HG03060 (cell line): Measurements from ENCODE around the gene FOXK2.
"Not testable (repeated sequence)": the region's sequence is repeated elsewhere in the genome, so short reads cannot be mapped to it uniquely, and the experiment has no call there.

Experiments used
- ATAC-seq: cut with Tn5 transposase; IDR thresholded peaks from one replicate; pipeline ENCODE4 v1.9.1; 2021; ENCODE audit warnings: low read depth, moderate number of reproducible peaks; ENCODE audit not compliant: unreplicated experiment

Gene FOXK2

GRCh38 chr17:82494236-82495055 is 25.1 kb upstream of the FOXK2 start:
- ATAC-seq, result no peak

- no peak for ATAC-seq
Measured at GRCh38 chr17:82495844-82496528, 23.5 kb upstream of the FOXK2 start.

DNA sequence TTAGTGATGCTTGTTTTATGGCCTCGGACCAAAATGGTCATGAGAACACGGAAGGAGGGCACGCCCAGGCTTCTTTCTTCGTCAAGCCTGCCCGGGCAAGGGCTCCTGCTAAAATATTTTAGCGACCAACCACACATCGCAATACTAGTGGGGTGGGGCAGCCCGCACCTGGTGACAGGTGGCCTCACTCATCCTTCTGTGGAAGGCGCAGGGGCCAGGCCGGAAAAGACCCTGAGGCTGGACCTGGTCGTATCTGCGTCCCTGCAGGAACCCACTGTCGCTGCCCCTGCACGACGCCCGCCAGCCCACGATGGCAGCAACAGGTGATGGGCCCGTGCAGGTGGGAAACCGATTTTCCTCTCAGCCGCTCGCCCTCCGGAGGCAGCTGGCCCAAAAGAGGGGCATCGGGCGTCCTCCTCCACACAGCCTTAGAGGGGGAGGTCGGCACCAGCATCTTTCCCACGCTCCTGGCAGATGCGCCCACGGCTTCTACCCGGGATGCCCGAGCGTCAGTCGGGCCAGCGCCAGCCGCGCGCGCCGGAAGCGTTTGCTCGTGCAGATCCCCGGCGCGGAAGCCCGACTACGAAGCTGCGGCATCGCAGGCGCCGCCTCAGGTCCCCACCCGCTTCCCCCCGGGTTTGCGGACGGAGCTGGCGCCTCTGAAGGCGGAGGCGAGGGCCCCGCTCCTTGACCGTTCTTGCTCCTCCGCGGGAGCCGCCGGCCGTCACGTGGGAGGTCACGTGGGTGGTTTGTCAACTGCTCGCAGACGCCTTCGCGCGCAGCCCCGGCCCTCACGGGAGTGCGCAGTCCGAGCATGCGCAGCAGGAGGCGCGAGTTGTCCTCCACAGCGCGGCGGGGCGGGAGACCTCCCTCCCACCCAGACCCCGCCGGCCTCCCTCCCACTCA is 22.8 kb upstream of the FOXK2 start:
- ATAC-seq, result peak; percentile 55

DNA sequence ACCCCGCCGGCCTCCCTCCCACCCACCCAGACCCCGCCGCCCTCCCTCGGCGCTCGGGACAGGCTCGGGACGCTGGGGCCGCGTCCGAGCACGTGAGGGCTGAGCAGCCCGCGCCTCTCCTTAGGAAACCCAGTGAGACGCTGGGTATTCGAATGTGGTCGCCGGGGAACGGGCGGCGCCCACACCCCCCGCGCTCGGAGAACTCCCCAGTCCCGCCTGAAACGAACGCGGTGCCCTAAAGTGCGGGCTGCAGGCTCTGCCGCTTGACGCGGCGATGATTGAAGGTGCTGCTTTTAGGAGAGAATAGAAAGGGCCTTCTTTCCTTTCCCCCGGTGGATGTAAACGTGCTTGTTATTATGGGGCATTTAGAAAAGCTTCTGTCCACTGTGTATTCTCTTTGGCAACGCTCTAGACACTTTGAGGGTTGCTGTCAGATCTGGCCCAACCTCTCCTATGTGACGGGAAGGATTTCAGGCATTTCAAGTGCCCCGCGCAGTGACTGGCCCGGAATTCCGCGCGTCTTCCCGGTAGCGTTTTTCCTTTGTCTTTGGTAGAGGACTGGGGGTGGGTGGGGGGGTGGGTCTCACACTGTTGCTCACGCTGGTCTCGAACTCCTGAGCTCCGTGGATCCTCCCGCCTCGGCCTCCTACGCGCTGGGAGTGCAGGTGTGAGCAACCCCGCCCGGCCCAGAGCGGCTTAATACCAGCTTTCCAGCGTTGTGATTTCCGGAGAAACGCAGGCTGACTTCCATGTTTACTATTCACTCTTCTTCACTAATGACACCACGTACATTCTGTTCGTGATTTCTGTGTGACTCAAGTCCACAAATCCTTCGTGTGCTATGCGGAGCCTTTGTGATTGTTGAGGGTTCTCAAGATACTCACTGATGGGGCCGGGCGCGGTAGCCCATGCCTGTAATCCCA is 21.8 kb upstream of the FOXK2 start:
- ATAC-seq, result no peak

DNA sequence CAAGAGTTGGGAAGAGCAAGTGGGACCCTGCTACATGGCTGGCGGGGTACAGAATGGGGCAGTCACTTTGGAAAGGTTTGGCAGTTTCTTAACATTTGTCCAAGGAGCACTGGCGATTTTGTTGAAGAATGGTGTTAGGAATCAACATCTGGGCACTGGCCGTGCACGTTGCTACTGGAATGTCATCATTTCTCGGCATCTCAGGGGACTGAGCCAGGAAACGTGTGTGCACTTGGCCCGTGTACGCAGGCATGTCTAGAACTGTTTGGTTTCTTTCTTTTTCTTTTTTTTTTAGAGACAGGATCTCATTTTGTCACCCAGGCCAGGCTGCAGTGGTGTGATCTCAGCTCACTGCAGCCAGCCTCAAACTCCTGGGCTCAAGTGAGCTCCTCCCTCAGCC is 17.3 kb upstream of the FOXK2 start:
- ATAC-seq, result no peak

DNA sequence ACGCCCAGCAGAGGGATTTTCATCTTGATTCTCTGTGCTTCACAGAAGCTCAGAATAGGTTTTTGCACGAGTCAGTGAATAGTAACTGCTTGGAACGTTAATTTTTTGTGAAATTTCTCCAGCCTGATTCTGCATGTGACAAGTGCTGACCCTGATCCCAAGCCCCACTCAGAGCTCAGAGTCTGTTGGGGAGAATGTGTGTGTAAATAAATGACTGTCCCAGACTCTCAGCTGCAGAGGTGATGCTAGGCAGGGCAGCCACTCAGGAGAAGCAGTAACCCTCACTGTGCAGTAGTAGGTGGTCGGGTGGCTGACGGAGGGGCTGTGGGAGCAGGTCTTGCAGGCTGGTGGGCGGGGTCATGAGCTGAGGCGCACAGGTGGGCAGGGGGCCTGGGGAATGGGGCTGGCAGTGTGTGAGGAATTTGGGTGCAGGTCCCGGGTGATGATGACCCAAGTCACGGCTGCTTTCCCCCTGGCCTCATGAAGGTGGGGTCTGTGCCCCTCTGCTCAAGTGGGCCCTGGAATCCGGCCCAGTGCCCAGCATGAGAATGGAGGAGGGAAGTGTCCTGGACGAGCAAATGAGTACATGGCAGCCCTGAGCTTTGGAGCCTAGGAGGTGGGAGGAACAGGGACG is 16.3 kb upstream of the FOXK2 start:
- no peak for ATAC-seq

DNA sequence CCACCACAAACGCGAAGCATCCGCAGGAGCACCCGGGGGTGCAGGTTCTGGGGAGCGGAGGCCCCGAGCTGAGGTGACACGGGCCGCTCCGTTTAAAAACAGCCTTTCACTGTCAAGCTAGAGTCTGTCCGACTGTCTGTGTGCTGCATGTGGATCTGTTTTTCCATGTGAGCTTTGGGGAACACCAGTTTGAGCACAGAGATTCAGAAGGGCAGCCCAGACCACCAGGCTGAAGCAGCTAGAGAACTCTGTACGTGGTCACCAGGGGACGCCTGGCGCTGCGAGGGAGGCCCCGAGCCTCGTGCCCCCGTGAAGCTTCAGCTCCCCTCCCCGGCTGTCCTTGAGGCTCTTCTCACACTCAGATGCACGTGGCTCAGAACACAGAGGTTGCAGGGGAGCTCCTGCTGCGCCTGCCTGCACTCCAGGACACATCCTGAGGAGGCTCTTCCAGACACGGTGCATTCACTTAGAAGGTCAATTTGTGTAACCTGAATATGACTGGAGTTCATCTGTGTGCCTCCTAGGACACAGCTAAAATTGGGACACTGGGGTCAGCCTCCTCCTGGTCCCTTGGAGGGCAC is 15.7 kb upstream of the FOXK2 start:
- ATAC-seq, result no peak

DNA sequence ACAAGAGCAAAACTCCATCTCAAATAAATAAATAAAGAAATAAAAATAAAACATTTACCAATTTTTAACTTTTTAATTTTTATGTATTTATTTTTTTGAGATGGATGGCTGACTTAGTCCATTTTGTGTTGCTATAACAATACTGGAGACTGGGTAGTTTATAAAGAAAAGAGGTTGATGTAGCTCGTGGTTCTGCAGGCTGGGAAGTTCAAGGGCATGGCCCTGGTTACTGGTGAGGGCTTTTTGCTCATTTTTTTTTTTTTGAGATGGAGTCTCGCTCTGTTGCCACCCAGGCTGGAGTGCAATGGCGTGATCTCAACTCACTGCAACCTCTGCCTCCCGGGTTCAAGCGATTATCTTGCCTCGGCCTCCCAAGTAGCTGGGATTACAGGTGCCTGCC is 14.2 kb upstream of the FOXK2 start:
- no peak for ATAC-seq

DNA sequence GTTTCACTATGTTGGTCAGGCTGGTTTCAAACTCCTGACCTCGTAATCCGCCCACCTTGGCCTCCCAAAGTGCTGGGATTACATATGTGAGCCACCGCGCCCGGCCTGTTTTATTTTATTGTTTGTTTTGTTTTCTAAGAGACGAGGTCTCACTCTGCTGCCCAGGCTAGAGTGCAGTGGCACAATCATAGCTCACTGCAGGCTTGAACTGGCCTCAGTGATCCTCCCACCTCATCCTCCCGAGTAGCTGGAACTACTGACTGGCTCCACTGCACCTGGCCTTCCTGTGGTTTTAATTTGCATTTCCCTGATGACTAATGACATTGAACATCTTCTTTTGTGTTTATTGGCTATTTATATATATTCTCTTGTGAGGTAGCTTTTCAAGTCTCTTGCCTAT is 13.1 kb upstream of the FOXK2 start:
- ATAC-seq, result peak; percentile 88

- ATAC-seq, result no peak
Measured at GRCh38 chr17:82507631-82508175, 11.8 kb upstream of the FOXK2 start.

DNA sequence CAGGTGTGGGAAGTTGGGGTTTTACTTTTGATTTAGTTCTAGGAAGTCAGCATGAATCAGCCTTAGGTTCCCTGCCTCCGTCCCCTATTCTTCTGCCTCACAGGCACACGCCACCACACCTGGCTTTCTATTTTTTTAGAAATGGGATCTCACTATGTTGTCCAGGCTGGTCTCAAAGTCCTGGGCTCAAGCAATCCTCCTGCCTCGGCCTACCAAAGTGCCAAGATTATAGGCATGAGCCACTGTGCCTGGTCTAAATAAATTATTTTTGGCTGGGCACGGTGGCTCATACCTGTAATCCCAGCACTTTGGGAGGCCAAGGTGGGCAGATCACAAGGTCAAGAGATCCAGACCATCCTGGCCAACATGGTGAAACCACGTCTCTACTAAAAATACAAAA is 7.9 kb upstream of the FOXK2 start:
- not testable (repeated sequence) for ATAC-seq

DNA sequence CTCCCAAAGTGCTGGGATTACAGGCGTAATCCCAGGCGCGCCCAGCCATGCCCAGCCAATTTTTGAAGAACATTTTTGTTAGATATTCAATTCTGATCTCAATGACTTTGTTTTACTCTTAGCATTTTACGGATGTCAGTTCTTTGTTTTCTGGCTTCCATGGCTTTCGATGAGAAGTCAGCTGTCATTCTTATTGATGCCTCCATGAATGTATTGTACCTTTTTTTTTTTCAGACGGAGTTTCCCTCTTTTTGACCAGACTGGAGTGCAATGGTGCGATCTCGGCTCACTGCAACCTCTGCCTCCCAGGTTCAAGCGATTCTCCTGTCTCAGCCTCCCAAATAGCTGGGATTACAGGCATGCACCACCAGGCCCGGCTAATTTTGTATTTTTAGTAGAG is 5.7 kb upstream of the FOXK2 start:
- ATAC-seq, result not testable (repeated sequence)

DNA sequence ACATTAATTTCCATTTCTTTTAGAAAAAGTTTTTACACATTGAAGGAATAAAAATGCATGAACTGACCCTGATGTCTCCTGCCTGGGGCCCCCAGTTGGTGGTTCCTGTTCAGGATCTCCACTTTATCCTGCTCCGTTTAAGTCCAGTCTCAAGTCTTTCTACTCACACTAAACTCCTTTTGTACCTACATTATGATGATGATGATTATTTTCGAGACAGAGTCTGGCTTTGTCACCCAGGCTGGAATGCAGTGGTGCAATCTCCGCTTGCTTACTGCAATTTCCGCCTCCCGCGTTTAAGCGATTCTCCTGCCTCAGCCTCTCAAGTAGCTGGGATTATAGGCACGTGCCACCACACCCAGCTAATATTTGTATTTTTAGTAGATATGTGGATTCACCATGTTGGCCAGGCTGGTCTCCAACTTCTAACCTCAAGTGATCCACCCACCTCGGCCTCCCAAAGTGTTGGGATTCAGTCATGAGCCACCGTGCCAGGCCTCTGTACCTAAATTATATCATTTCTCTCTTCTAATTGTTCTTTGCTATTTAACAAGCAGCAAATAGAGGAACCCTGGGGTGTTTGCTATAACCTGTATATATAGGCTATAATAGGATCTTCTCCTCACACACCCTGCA is 2.2 kb upstream of the FOXK2 start:
- ATAC-seq, result no peak

DNA sequence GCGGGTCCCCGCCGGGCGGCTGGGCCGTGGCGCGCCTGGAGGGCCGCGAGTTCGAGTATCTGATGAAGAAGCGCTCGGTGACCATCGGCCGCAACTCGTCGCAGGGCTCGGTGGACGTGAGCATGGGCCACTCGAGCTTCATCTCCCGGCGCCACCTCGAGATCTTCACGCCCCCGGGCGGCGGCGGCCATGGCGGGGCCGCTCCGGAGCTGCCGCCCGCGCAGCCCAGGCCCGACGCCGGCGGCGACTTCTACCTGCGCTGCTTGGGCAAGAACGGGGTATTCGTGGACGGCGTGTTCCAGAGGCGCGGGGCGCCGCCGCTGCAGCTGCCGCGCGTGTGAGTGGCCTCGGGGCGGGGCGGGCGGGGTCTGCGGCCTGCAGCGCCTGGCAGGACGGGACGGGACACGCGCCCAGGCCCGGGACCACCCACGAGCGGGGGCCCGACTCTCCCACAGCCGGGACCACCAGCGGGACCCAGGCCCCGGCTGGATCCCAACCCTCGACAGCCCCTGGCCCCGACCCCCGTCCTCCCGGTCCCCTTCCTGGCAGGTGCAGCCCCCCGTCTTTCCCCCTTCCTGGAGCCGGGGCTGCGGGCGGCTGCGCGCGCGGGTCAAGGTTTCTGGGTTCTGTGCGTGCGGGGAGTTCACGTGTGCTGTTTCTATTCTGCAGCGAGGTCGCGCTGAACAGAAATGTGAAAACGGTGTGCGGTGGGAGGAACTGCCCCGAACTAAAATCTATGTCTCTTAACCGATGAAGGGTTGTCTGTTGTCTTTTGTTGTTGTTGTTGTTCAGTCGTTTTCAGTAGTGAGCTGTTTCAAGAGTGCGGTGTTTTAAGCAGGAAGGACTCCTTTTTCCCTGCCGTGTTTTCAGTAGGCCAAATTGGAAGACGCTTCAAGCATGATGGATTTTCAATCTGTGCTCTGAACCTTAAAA is 705 bp downstream of the FOXK2 start:
- ATAC-seq, result no peak

GRCh38 chr17:82524540-82524939 is 5.0 kb downstream of the FOXK2 start:
- no peak for ATAC-seq

GRCh38 chr17:82525712-82526111 is 6.2 kb downstream of the FOXK2 start:
- no peak for ATAC-seq

- ATAC-seq, result no peak
Measured at GRCh38 chr17:82527898-82528297, 8.4 kb downstream of the FOXK2 start.
